GM19193 (cell line): ENCODE measurements around the gene SFT2D3.

Source experiments
- POLR2A ChIP-seq: IDR thresholded peaks from 4 replicates; pipeline ENCODE4 v1.6.1; 2011; ENCODE audit not compliant: insufficient read depth, insufficient read length; ENCODE audit errors: extremely low read depth

Gene SFT2D3

DNA sequence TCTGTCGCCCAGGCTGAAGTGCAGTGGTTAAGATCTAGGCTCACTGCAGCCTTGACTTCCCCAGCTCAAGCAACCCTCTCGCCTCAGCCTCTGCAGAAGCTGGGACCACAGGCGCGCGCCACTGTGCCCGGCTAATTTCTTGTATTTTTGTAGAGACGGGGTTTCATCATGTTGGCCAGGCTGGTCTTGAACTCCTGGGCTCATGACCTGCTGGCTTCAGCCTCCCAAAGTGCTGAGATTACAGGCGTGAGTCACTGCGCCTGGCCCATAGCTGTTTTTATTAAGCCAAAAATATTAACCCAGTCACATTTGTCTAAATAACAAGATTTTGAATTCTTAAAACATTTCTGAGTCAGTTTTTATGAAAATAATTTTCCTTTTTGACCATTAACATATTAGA, 6.3 kb upstream of the SFT2D3 start:
- no peak for TF ChIP-seq POLR2A

DNA sequence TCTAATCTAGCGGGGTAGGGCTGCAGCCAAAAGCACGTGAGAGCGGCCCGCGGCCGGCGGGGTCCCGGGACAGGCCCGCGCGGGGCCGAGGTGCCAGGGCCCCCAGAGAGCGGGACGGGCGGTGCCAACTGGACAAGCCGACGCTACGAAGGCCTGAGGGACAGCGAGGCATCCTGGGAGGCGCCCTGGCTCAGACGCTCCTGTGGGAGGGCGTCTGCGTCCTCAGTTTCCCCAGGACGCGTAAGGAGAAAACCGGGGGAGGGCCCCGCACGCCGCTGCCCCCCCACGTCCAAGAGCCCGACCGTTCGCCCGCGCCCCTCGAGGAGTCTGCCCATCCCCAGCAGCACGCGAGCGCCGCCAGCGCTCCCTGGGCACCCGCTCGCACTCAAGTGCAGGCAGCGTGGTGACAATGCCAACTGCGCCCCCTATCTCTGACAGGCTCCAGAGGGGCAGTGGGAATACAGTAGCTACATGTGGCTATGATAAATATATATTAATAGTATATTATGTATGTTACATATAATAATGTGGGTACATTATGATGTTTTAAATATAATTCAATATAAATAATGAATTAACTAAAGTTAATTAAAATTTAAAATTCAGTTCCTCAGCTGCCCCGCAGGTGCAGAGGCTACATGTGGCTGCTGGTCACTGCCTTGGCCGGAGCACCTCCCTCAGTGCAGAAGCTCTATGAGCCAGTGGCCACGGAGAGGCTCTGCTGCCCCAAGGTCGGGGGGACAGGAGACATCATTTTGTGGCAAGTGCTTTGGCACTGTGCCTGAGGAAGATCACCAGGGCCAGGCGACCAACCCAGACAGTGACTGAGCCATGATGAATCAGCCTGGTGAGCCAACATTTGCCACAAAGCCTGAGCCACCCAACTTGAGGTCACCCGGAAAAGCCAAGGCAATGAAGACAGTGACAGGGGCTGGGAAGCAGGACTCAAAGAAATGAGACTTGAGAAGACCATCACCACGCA, 5.5 kb upstream of the SFT2D3 start:
- TF ChIP-seq POLR2A, result no peak

DNA sequence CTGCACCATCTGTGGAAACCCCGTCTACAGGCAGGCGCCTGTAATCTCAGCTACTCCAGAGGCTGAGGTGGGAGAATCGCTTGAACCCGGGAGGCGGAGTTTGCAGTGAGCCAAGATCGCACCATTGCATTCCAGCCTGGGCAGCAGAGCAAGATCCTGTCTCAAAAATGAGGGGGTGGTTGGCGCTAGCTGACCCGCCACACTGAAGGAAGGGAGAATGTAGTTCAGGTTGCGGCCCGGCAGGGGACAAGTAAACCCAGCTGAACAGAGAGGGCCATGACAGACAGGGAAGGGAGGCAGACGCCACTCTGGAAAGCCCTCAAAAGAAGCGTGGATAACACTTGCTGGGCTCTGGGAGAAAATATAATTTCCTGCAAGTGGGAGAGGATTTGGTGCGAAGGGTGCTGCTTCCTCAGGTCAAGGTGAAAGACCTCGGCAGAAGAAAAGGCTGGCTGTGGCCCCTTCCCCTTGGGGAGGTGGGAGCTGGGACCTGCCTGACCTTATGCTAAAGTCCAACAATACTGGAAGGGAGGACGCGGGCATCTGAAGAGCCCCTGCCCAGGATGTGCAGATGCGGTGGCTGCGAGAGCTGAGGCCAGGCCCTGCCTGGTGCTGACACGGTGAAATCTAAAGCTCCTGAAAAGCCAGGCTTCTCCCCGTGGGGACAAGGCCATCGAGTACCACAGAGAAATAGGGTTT, 3.7 kb upstream of the SFT2D3 start:
- no peak for TF ChIP-seq POLR2A

DNA sequence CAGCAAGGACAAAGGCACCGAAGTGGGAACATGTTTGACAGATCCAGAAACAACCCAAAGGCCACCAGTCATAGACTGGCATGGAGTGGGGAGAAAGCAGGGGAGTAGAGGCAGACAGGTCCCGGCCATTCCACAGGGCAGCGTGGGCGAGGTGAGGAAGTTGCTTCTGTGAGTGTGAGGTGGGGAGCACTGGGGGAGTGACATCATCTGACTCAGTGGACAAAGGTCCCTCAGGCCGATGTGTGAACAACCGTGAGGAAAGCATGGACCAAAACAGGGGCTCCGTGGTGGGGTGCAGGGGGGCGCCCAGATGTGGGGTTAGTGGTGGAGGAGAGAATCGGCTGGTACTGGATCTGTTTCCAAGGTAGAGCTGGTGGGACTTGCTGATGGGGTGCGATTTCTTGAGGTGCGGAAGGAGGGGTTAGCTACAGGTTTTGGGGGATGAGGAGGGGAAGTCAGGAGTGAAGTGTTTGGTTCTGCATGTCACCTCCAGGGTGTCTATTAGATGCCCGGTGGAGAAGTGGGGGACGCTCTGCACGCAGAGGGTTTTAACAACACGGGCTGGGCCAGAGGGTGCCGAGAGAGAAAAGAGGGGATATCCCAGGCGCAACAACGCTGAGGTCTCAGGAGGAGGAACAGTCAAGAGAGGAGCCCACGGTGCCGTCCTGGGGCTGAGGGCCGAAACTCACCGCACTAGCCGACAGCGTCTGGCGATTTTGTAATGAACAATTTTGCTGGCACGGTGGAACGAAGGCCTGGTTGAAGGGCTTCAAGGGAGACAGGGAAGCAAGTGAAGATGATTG, 2.5 kb upstream of the SFT2D3 start:
- no peak for TF ChIP-seq POLR2A

DNA sequence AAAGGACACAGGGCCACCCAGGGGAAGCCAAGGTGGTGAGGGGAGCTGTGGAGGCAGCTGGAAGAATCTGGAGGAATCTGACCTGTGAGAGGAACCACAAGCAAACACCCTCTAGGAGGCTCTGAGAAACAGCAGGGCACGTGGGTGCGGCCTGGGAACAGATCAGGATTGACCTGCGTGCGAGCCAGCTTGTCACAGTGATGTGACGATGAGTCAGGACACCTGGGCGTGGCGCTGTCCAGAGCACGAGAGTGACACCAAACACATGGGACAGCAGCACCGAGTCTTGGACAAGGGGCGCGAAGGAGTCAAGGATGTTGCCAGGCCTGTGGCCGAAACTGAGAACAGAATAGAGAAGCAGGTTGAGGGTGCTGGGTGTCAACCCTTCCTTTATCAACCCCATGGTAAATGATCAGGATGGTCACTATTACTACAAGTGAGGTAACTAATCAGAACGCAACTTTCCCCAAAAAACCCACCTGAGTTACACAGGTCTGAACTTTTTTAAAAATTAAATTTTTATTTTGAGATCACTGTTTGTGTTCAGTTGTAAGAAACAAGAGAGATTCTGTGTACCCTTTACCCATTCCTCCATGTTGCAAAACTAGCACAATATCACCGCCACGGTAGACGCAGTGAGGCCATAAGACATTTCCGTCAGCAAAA, 637 bp upstream of the SFT2D3 start:
- TF ChIP-seq POLR2A, result no peak

DNA sequence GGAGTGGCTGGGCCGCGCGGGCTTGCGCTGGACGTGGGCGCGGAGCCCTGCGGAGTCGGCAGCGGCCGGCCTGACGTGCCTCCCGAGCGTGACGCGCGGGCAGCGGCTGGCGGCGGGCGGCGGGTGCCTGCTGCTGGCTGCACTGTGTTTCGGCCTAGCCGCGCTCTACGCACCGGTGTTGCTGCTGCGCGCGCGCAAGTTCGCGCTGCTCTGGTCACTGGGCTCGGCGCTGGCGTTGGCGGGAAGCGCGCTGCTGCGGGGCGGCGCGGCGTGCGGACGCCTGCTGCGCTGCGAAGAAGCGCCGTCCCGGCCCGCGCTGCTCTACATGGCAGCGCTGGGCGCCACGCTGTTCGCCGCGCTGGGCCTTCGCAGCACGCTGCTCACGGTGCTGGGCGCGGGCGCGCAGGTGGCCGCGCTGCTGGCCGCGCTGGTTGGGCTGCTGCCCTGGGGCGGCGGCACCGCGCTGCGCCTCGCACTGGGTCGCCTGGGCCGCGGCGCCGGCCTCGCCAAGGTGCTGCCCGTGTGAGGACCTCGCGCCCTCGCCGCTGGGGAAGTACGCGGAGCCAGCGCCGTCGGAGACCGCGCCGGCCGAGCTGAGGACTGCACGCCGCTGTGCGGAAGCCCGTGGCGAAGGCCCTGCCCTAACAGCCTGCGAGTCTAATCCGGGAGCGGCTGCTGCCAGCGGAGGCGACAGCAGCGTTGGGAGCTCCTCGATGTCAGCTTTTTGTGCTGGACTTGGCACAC, 526 bp downstream of the SFT2D3 start:
- peak; percentile 7 for TF ChIP-seq POLR2A

DNA sequence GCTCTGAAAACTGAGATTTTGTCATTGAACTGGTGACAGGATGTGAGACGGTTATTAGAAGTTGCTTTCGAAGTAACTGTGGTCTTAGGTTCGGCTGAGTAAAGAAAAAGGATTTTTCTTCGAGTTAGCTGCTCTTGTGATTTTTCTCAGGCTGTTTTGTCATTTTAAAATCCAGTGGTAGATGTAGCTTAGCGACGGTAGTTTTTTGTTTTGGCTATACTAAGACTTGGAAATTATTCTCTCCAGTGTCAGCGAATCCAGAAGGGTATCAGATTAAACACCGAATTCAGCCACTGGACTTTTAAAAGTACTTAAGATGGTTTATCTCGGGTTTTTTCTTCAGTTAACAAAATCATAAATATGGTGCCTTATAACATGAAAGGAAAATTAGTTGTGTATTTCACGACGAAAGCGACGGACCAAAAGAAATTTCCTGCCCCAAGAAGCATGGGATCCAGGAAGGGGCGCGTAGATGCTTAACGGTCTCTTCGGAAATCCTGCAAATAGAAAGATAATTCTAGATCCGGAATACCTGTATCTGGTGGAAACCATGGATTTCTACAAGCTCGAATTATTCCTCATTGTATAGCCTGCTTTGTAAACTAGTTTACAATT, 1.2 kb downstream of the SFT2D3 start:
- no peak for TF ChIP-seq POLR2A

DNA sequence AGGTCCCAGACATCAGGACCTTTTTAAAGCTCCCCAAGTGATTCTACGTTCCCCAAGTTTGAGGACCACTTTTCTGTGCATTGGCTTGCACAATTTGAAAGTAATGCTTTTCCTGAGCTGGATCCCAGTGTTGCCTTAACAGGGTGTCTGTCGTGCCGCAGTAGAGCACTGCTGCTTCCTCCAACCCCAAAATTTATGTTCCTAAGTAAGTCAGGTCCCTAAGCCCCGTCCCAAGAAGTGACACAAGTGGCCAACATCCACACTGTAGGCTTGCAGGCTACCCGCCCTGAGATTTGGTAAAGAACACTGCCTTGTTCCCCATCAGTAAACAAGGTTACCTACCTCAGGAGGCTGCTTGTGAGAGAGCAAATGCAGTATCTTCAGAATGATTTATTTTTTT, 2.0 kb downstream of the SFT2D3 start:
- TF ChIP-seq POLR2A, result no peak

DNA sequence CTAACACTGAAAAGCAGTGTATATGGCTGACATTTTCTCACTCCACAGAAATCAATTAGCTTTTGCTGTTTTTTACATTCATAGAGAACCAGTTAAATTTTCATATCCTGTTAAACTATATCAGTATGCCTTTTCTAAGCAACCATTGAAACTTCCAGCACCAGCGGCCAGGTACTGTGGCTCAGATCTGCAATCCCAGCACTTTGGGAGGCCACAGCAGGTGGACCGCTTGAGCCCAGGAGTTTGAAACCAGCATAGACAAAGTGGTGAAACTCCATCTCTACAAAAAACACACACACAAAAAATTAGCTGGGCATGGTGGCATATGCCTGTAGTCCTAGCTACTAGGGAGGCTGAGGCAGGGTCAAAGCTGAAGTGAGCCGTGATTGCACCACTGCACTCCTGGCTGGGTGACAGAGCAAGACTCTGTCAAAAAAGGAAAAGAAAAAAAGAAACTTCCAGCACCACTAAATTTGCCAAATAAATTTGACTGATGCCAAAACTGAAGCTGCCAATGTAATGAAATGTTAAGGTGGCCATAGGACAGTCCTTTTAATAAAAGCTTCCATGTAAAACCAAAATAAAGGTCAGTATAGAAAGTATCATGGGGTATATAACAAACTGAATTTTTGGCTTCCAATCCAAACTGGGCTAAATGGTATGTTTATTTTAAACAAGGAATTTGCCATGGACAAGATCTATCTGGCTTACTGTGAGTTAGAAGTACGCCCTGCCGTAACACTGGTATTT, 3.5 kb downstream of the SFT2D3 start:
- TF ChIP-seq POLR2A, result no peak

DNA sequence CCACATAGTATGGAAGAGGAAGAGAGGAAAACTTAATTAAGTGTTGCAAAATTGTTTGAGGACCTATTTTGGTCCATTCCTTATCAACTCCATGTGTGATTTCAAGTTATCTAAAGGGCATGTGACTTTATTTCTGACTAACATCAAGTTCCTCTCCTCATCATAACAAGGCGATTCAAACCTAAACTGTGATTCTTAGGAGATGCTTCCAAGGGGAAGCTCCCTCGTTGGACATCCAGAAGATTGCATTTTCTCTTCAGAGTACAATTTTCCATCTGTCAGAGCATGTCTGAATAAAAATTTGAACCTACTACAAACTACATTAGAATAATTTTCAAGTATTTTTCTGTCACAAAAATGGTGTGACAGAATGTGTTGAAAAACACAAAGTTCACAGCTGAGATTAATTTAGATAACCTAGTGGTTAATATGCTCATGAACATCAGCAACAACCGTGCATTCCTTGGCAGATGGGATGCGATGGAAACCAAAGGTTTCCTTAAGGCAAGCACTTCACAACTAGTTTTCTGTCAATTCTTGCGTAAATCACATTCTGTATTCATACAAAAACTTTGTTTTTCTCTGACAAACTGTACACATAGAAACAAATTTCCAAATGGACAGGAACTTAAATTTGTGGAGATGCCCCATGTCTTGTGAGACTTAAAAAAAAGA, 4.2 kb downstream of the SFT2D3 start:
- no peak for TF ChIP-seq POLR2A

DNA sequence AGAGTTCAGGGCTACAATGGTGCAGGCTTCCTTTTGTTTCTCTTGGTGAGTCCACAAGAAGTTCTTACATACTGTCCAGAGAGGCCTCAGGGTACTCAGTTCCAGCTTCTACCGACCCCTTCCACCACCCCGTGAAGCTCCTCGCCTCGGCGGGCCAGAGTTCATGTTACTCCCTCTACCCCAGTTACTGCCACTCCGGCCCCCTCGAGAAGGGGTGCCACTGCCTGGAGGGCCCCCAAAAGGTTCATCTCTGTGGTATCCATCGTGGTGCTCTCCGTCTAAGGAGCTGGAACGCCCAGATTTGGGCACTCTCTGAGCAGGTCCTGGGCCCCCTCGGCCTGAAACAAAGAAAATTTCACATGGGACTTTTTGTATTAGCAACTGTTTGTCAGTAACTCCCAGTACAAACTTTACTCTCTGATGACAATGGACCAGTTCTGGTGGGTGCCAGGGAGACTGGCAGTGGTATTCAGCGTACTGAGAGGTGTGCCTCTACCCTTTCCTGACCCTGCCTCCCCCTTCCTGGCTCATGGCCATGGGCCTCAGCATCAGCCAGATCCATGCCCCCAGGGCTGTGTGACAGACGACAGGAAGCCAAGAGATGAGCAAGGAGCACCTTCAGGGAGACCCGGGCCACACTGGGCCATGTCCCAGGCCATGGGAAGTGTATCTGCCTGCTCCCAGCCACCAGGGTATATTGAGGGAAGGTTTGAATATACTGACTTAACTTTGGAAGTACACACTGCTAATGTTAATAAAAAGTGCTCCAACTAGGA, 5.1 kb downstream of the SFT2D3 start:
- no peak for TF ChIP-seq POLR2A
